Endodermal cell (in vitro differentiated cells): ENCODE measurements around the gene ENG. TPM values are rescaled to one million over a fixed set of nuclear protein-coding genes. Genes with fewer than 3 reads are reported as not detected.

Source experiments
- DNase-seq: peaks from one replicate; pipeline ENCODE4 v3.0.0-alpha.2; 2017
- H3K27ac ChIP-seq: 2 replicates; pipeline ENCODE4 v1.5.1; 2013; ENCODE audit warnings: mild to moderate bottlenecking, low read depth, low read length, moderate library complexity
- H3K27me3 ChIP-seq: 2 replicates; pipeline ENCODE4 v1.6.1; 2013; ENCODE audit warnings: mild to moderate bottlenecking, low read length, moderate library complexity; ENCODE audit not compliant: insufficient read depth, control insufficient read depth, poor library complexity, severe bottlenecking
- H3K36me3 ChIP-seq: 2 replicates; pipeline ENCODE4 v1.7.0; 2013; ENCODE audit warnings: mild to moderate bottlenecking, low read length, moderate library complexity; ENCODE audit not compliant: control insufficient read depth, insufficient read depth
- H3K4me1 ChIP-seq: one replicate; pipeline ENCODE4 v1.7.0; 2013; ENCODE audit warnings: low read length; ENCODE audit not compliant: control insufficient read depth, insufficient read depth
- H3K4me3 ChIP-seq: 2 replicates; pipeline ENCODE4 v1.5.1; 2013; ENCODE audit warnings: mild to moderate bottlenecking, low read length, moderate library complexity
- H3K9ac ChIP-seq: 2 replicates; pipeline ENCODE4 v1.6.1; 2013; ENCODE audit warnings: mild to moderate bottlenecking, low read length, moderate library complexity; ENCODE audit not compliant: poor library complexity, severe bottlenecking; ENCODE audit errors: extremely low read depth
- H3K9me3 ChIP-seq: 2 replicates; pipeline ENCODE4 v1.6.1; 2013; ENCODE audit warnings: mild to moderate bottlenecking, low read length, moderate library complexity; ENCODE audit not compliant: control insufficient read depth
- H3K27ac Mint-ChIP-seq: 2 replicates; pipeline ENCODE4 v1.8.0; 2020; ENCODE audit warnings: mixed read lengths
- H3K27me3 Mint-ChIP-seq: 2 replicates; pipeline ENCODE4 v1.8.0; 2021; ENCODE audit warnings: mild to moderate bottlenecking, mixed read lengths; ENCODE audit not compliant: insufficient read depth
- H3K36me3 Mint-ChIP-seq: 2 replicates; pipeline ENCODE4 v1.8.0; 2020; ENCODE audit warnings: low read depth, mixed read lengths
- H3K4me1 Mint-ChIP-seq: 2 replicates; pipeline ENCODE4 v1.8.0; 2020; ENCODE audit warnings: mixed read lengths
- H3K4me3 Mint-ChIP-seq: 2 replicates; pipeline ENCODE4 v1.8.0; 2020; ENCODE audit warnings: mild to moderate bottlenecking, moderate library complexity, mixed read lengths
- H3K9me3 Mint-ChIP-seq: 2 replicates; pipeline ENCODE4 v1.8.0; 2020; ENCODE audit warnings: mild to moderate bottlenecking, mixed read lengths
- CTCF ChIP-seq: fragments of 200-600 bp; sonication (generic); conservative IDR thresholded peaks from 2 replicates; pipeline ENCODE4 v1.5.0; 2021; ENCODE audit warnings: antibody characterized with exemption, mild to moderate bottlenecking
- WGBS, 2 experiments: methylation state at CpG; one replicate each; pipeline versions ENCODE4 v1.1.5 to v1.1.7; 2013; ENCODE audit warnings: missing lambda C conversion rate in 2 of 2, mixed read lengths in 1 of 2; ENCODE audit not compliant: insufficient coverage in 1 of 2, insufficient read length in 1 of 2; 5-methylcytosine and 5-hydroxymethylcytosine counted together
- total RNA-seq, 2 donors: library from RNA; stranded (reverse); fragmentation: NEBNext Ultra II Directional in 1 of 2; extraction: Animal tissue kit (Norgen Biotek cat#: 25700) in 1 of 2; gene quantifications; 2 replicates in 1 of 2; 3 replicates in 1 of 2; pipeline ENCODE4 v1.2.1, GENCODE V29; 2021

The ENG gene
- total RNA-seq, 2 donors from 2014 or later = 2.2 to 2.4 TPM

- Histone ChIP-seq H3K36me3 (peaks cover 26% of the 10 kb centered on the region), H3K4me3 (no peak overlapping the region), H3K9ac (no peak overlapping the region), H3K4me1 (peaks cover 8% of the 10 kb centered on the region), H3K27me3 (no peaks in the 10 kb centered on the region), H3K27ac (no peak overlapping the region), H3K9me3 (no peaks in the 10 kb centered on the region)
- H3K27me3 Mint-ChIP-seq = no peaks in the 10 kb centered on the region
- no peak for TF ChIP-seq CTCF
- H3K4me3 Mint-ChIP-seq = no peak overlapping the region
- peaks cover 31% of the 10 kb centered on the region for H3K36me3 Mint-ChIP-seq
- no peak overlapping the region for H3K27ac Mint-ChIP-seq
- H3K9me3 Mint-ChIP-seq = no peaks in the 10 kb centered on the region
- H3K4me1 Mint-ChIP-seq = peaks cover 6% of the 10 kb centered on the region
- no peak for DNase-seq
- 92 to 93% methylated on average over 3 to 9 of the region's 9 CpGs for WGBS, 2 experiments
Measured at GRCh38 chr9:127813686-127814226, 40.7 kb downstream of the ENG start.

GRCh38 chr9:127812936-127813675, 41.4 kb downstream of the ENG start:
- H3K4me1 Mint-ChIP-seq = peaks cover 6% of the 10 kb centered on the region
- no peaks in the 10 kb centered on the region for H3K9me3 Mint-ChIP-seq
- Histone ChIP-seq H3K9me3 (no peaks in the 10 kb centered on the region), H3K4me1 (peaks cover 8% of the 10 kb centered on the region), H3K27me3 (no peaks in the 10 kb centered on the region), H3K36me3 (peaks cover 30% of the 10 kb centered on the region), H3K27ac (no peak overlapping the region), H3K4me3 (no peak overlapping the region), H3K9ac (no peak overlapping the region)
- H3K27me3 Mint-ChIP-seq = no peaks in the 10 kb centered on the region
- 94 to 98% methylated on average over 12 to 19 of the region's 19 CpGs for WGBS, 2 experiments
- DNase-seq = no peak
- TF ChIP-seq CTCF = no peak
- peaks cover 26% of the 10 kb centered on the region for H3K36me3 Mint-ChIP-seq
- H3K4me3 Mint-ChIP-seq = no peak overlapping the region
- H3K27ac Mint-ChIP-seq = no peak overlapping the region

GRCh38 chr9:127812011-127812410, 42.4 kb downstream of the ENG start:
- no peak for DNase-seq
- no peak overlapping the region for H3K4me3 ChIP-seq
- WGBS, 2 experiments = 89 to 93% methylated on average over 5 to 6 of the region's 6 CpGs
- Mint-ChIP-seq H3K9me3 (no peaks in the 10 kb centered on the region), H3K27me3 (no peaks in the 10 kb centered on the region), H3K4me1 (peaks cover 6% of the 10 kb centered on the region), H3K4me3 (no peak overlapping the region), H3K27ac (no peak overlapping the region), H3K36me3 (peaks cover 31% of the 10 kb centered on the region)
- H3K36me3 ChIP-seq = peaks cover 38% of the 10 kb centered on the region
- TF ChIP-seq CTCF = no peak
- H3K9ac ChIP-seq = no peak overlapping the region
- H3K27me3 ChIP-seq = no peaks in the 10 kb centered on the region
- peaks cover 8% of the 10 kb centered on the region for H3K4me1 ChIP-seq
- H3K9me3 ChIP-seq = no peaks in the 10 kb centered on the region
- H3K27ac ChIP-seq = no peak overlapping the region
